IMR-90 (cell line): ENCODE data around the gene NOS1AP. TPM values are rescaled to one million over a fixed set of nuclear protein-coding genes. Genes with fewer than 3 reads are reported as not detected.

Source experiments
- ATAC-seq: fragments of 200-7000 bp; cut with Tn5 transposase; 2 replicates; pipeline ENCODE4 v1.9.1; 2020; ENCODE audit warnings: low read depth, mild to moderate bottlenecking, moderate library complexity
- BruUV-seq: library from RNA; stranded (reverse); fragments of 400-500 nt; replicated peaks from 2 replicates; lab custom pipeline; 2021; lab: Mats Ljungman, UMichigan
- CTCF ChIA-PET: fragments of 300-600 bp; formaldehyde crosslinking; extraction: SDS; loops from one replicate; lab custom pipeline; 2021; ENCODE audit warnings: antibody characterized with exemption; lab: Yijun Ruan, JAX
- POLR2A ChIA-PET: fragments of 300-600 bp; sonication (Branson Sonifier 250); formaldehyde crosslinking; loops from one replicate; lab custom pipeline; 2022; ENCODE audit warnings: antibody characterized with exemption; ENCODE audit not compliant: unreplicated experiment; lab: Charles Lee
- DNase-seq: peaks from one replicate; pipeline ENCODE4 v3.0.0; 2013
- H2AFZ ChIP-seq: replicated peaks from 2 replicates; pipeline ENCODE3; 2013; ENCODE audit warnings: low read length, mild to moderate bottlenecking; ENCODE audit not compliant: poor library complexity
- H2AK5ac ChIP-seq: 2 replicates; pipeline ENCODE4 v1.6.1; 2013; ENCODE audit warnings: low read depth, low read length, inconsistent platforms
- H2AK9ac ChIP-seq: replicated peaks from 2 replicates; pipeline ENCODE3; 2013; ENCODE audit warnings: mild to moderate bottlenecking, low read depth, low read length, moderate library complexity; ENCODE audit not compliant: poor library complexity
- H2BK120ac ChIP-seq: 2 replicates; pipeline ENCODE4 v1.6.1; 2013; ENCODE audit warnings: low read depth, low read length, inconsistent platforms
- H2BK15ac ChIP-seq: 3 replicates; pipeline ENCODE4 v1.6.1; 2013; ENCODE audit warnings: low read depth, low read length, inconsistent platforms
- H2BK20ac ChIP-seq: 2 replicates; pipeline ENCODE4 v1.6.1; 2013; ENCODE audit warnings: low read depth, mild to moderate bottlenecking, inconsistent platforms, low read length, moderate library complexity
- H2BK5ac ChIP-seq: 2 replicates; pipeline ENCODE4 v1.6.1; 2013; ENCODE audit warnings: mild to moderate bottlenecking, low read depth, low read length, inconsistent platforms; ENCODE audit not compliant: poor library complexity, severe bottlenecking
- H3K14ac ChIP-seq: replicated peaks from 2 replicates; pipeline ENCODE4 v1.6.1; 2013; ENCODE audit warnings: low read depth, low read length, inconsistent platforms
- H3K18ac ChIP-seq: 2 replicates; pipeline ENCODE4 v1.6.1; 2013; ENCODE audit warnings: low read depth, low read length, control low read depth
- H3K23ac ChIP-seq: 2 replicates; pipeline ENCODE4 v1.6.1; 2013; ENCODE audit warnings: low read depth, low read length, inconsistent platforms
- H3K27ac ChIP-seq: 2 replicates; pipeline ENCODE4 v1.5.1; 2013; ENCODE audit warnings: mild to moderate bottlenecking, control low read depth, low read length; ENCODE audit not compliant: insufficient read depth
- H3K27me3 ChIP-seq: 2 replicates; pipeline ENCODE4 v1.6.1; 2013; ENCODE audit warnings: low read length; ENCODE audit not compliant: control insufficient read depth, insufficient read depth
- H3K36me3 ChIP-seq: 2 replicates; pipeline ENCODE4 v1.6.1; 2013; ENCODE audit warnings: low read length, mixed read lengths; ENCODE audit not compliant: control insufficient read depth, insufficient read depth
- H3K4ac ChIP-seq: 2 replicates; pipeline ENCODE4 v1.6.1; 2013; ENCODE audit warnings: low read depth, low read length, inconsistent platforms
- H3K4me1 ChIP-seq: 2 replicates; pipeline ENCODE4 v1.6.1; 2013; ENCODE audit warnings: low read length, mixed read lengths; ENCODE audit not compliant: control insufficient read depth, insufficient read depth
- H3K4me2 ChIP-seq: 2 replicates; pipeline ENCODE4 v1.6.1; 2013; ENCODE audit warnings: low read depth, mild to moderate bottlenecking, control low read depth, low read length, moderate library complexity
- H3K4me3 ChIP-seq: 2 replicates; pipeline ENCODE4 v1.5.1; 2013; ENCODE audit warnings: low read depth, mild to moderate bottlenecking, control low read depth, low read length, moderate library complexity; ENCODE audit not compliant: insufficient read depth
- H3K56ac ChIP-seq: 2 replicates; pipeline ENCODE4 v1.6.1; 2013; ENCODE audit warnings: low read length, inconsistent platforms; ENCODE audit not compliant: insufficient read depth; ENCODE audit errors: extremely low read depth
- H3K79me1 ChIP-seq, 2 experiments: 2 replicates each; pipeline ENCODE4 v1.6.1; 2013; ENCODE audit warnings: low read length in 2 of 2, inconsistent platforms in 1 of 2, low read depth in 1 of 2
- H3K9ac ChIP-seq: 2 replicates; pipeline ENCODE4 v1.6.1; 2013; ENCODE audit warnings: low read depth, low read length, control low read depth
- H3K9me1 ChIP-seq: 2 replicates; pipeline ENCODE4 v1.6.1; 2013; ENCODE audit warnings: low read length, inconsistent platforms; ENCODE audit not compliant: insufficient read depth
- H3K9me3 ChIP-seq: 2 replicates; pipeline ENCODE4 v1.6.1; 2013; ENCODE audit warnings: low read length; ENCODE audit not compliant: control insufficient read depth, insufficient read depth
- H4K20me1 ChIP-seq: 2 replicates; pipeline ENCODE4 v1.6.1; 2013; ENCODE audit warnings: low read length, inconsistent platforms; ENCODE audit not compliant: insufficient read depth
- H4K5ac ChIP-seq: 2 replicates; pipeline ENCODE4 v1.6.1; 2013; ENCODE audit warnings: mild to moderate bottlenecking, low read depth, low read length, control low read depth
- H4K8ac ChIP-seq, 2 experiments: 2 replicates each; pipeline ENCODE4 v1.6.1; 2013; ENCODE audit warnings: low read depth in 2 of 2, low read length in 2 of 2, control low read depth in 1 of 2, inconsistent platforms in 1 of 2
- H4K91ac ChIP-seq: 2 replicates; pipeline ENCODE4 v1.6.1; 2013; ENCODE audit warnings: low read depth, low read length, inconsistent platforms; ENCODE audit not compliant: insufficient read depth
- BHLHE40 ChIP-seq: fragments of 150-350 bp; IDR thresholded peaks from 2 replicates; pipeline ENCODE4 v1.6.1; 2016; ENCODE audit warnings: mild to moderate bottlenecking, low read depth, low read length
- CEBPB ChIP-seq: IDR thresholded peaks from 2 replicates; pipeline ENCODE4 v1.6.1; 2012; ENCODE audit warnings: low read depth, low read length, improper control_type of control experiment
- CHD1 ChIP-seq: IDR thresholded peaks from 2 replicates; pipeline ENCODE4 v1.6.1; 2012; ENCODE audit warnings: low read depth, low read length, improper control_type of control experiment
- MAFK ChIP-seq: IDR thresholded peaks from 2 replicates; pipeline ENCODE4 v1.6.1; 2012; ENCODE audit warnings: low read depth, low read length, improper control_type of control experiment
- RAD21 ChIP-seq: IDR thresholded peaks from 2 replicates; pipeline ENCODE4 v1.6.1; 2012; ENCODE audit warnings: low read length, improper control_type of control experiment
- WGBS, 2 experiments: methylation state at CpG; one replicate each; pipeline versions ENCODE4 v1.1.5 to v1.1.7; 2013; ENCODE audit warnings: missing lambda C conversion rate in 2 of 2; ENCODE audit not compliant: insufficient read length in 1 of 2; ENCODE audit errors: extremely low coverage in 2 of 2; 5-methylcytosine and 5-hydroxymethylcytosine counted together
- dilution Hi-C: fragments of 300-500 bp; cut with HindIII; formaldehyde crosslinking; loops from one replicate; pipeline ENCODE4 v1.14.3; 2018; ENCODE audit warnings: low sequenced_read_pairs; ENCODE audit not compliant: unreplicated experiment
- in situ Hi-C: fragments of 300-500 bp; cut with MboI; formaldehyde crosslinking; loops from 3 replicates; pipeline ENCODE4 v1.14.3; 2019; ENCODE audit warnings: low sequenced_read_pairs, inconsistent platforms, mixed read lengths
- intact Hi-C: fragments of 100-400 bp; cut with micrococcal nuclease; formaldehyde crosslinking; loops from 2 replicates; pipeline ENCODE4 v1.10.0; 2022
- polyA plus RNA-seq, 3 experiments: library from polyadenylated mRNA; depleted of rRNA; stranded (reverse); fragments of >200 nt; gene quantifications; 2 replicates each; pipeline ENCODE4 v1.2.3, GENCODE V29; 2012; ENCODE audit warnings: low replicate concordance in 1 of 3
- total RNA-seq: library from RNA; depleted of rRNA; stranded (reverse); fragments of >200 nt; gene quantifications from 2 replicates; pipeline ENCODE4 v1.2.3, GENCODE V29; 2012
- TF ChIP-seq, protein P1 (sequence below): fragments of 150-350 bp; IDR thresholded peaks from 2 replicates; pipeline ENCODE4 v1.6.1; 2017; ENCODE audit warnings: mild to moderate bottlenecking, antibody characterized with exemption, low read length, low read depth
- TF ChIP-seq, protein P2 (sequence below): conservative IDR thresholded peaks from 2 replicates; pipeline ENCODE4 v1.5.1; 2012; ENCODE audit warnings: mild to moderate bottlenecking, low read depth, low read length, improper control_type of control experiment

The NOS1AP gene
- total and polyA plus RNA-seq, 2 of the 4 experiments (the other 2 are of a cell fraction) = 0.18 to 0.19 TPM

GRCh38 chr1:162233066-162233465 lies 163.6 kb downstream of the NOS1AP start:
- no peaks in the 10 kb centered on the region for H3K4me1 ChIP-seq
- H2BK15ac ChIP-seq = no peak overlapping the region
- no peak overlapping the region for H3K9ac ChIP-seq
- H3K9me3 ChIP-seq = no peaks in the 10 kb centered on the region
- H3K79me1 ChIP-seq = no peaks in the 10 kb centered on the region
- no peak for ATAC-seq
- H2AK5ac ChIP-seq = no peak overlapping the region
- no peak overlapping the region for H2BK20ac ChIP-seq
- no peak overlapping the region for H3K4ac ChIP-seq
- H3K4me3 ChIP-seq = no peak overlapping the region
- no peak overlapping the region for H2AFZ ChIP-seq
- POLR2A ChIA-PET = no interaction called here
- no peak overlapping the region for H3K27ac ChIP-seq
- no CpG with 5 or more reads among the region's 1 CpG for WGBS, 2 experiments
- intact Hi-C loops (no loop called here), in situ Hi-C loops (loop anchor here (25.0 kb wide), 1 partner anchor 446 kb away; no protein-coding TSS in a partner anchor), dilution Hi-C loops (no loop called here)
- CTCF ChIA-PET = no interaction called here
- H2BK5ac ChIP-seq = no peak overlapping the region
- no peak overlapping the region for H3K4me2 ChIP-seq
- H4K5ac ChIP-seq = no peak overlapping the region
- peaks cover 5% of the 10 kb centered on the region for H3K27me3 ChIP-seq
- H3K14ac ChIP-seq = no peak overlapping the region
- H3K18ac ChIP-seq = no peak overlapping the region
- H3K36me3 ChIP-seq = no peaks in the 10 kb centered on the region
- H4K8ac ChIP-seq = no peak overlapping the region
- no peaks in the 10 kb centered on the region for H4K20me1 ChIP-seq
- H3K9me1 ChIP-seq = no peaks in the 10 kb centered on the region
- TF ChIP-seq CEBPB (no peak), BHLHE40 (no peak), CHD1 (no peak), MAFK (no peak), RAD21 (no peak)
- TF ChIP-seq, protein P1, sequence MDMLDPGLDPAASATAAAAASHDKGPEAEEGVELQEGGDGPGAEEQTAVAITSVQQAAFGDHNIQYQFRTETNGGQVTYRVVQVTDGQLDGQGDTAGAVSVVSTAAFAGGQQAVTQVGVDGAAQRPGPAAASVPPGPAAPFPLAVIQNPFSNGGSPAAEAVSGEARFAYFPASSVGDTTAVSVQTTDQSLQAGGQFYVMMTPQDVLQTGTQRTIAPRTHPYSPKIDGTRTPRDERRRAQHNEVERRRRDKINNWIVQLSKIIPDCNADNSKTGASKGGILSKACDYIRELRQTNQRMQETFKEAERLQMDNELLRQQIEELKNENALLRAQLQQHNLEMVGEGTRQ = no peak
- TF ChIP-seq, protein P2, sequence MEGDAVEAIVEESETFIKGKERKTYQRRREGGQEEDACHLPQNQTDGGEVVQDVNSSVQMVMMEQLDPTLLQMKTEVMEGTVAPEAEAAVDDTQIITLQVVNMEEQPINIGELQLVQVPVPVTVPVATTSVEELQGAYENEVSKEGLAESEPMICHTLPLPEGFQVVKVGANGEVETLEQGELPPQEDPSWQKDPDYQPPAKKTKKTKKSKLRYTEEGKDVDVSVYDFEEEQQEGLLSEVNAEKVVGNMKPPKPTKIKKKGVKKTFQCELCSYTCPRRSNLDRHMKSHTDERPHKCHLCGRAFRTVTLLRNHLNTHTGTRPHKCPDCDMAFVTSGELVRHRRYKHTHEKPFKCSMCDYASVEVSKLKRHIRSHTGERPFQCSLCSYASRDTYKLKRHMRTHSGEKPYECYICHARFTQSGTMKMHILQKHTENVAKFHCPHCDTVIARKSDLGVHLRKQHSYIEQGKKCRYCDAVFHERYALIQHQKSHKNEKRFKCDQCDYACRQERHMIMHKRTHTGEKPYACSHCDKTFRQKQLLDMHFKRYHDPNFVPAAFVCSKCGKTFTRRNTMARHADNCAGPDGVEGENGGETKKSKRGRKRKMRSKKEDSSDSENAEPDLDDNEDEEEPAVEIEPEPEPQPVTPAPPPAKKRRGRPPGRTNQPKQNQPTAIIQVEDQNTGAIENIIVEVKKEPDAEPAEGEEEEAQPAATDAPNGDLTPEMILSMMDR = no peak
- no peak overlapping the region for H3K23ac ChIP-seq
- DNase-seq = no peak
- no TSS peak for BruUV-seq
- H2AK9ac ChIP-seq = no peak overlapping the region
- H3K56ac ChIP-seq = no peak overlapping the region
- H2BK120ac ChIP-seq = no peak overlapping the region
- H4K91ac ChIP-seq = no peak overlapping the region
